ENCODE measurements around the gene IGSF3.
"Not testable (repeated sequence)": the region's sequence is repeated elsewhere in the genome, so short reads cannot be mapped to it uniquely, and the experiment has no call there.

The IGSF3 gene

DNA sequence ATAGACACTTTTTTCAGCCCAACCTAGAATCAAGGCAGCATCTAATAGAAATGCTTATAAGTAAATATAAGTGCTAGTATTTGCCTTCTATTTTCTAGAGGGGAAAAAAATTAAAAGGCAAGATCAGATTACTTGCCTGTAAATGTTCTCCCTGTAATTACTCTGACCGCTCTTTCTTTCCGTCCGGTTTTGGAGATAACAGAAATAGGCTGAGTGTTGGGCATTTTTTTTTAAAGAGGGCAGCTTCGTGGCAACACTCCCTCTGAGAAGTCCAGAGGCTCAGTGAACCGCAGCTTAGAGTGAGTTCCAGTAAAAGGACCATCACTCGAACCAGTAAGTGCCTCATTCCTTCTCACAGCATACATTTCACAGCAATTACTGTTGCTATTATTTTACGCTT lies 40.6 kb downstream of the IGSF3 start:
- DNase-seq = not testable (repeated sequence)

DNA sequence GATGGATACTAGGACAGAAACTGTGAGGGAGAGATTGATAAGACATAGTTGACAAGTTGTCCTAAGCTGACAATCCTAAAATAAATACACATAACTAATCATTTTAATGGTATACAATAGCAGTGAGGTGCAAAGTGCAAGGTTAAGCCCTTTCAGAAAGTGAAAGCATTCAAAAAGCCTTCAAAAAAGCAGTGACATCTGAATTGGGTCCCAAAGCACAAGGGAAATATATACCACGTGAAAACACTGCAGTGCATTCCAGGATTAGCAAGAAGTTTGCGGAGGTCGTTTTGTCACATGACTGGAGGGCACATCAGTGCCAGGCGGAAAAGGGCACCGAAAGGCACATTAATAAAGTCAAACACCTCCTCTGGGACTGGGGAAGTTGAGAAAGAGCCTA lies 42.4 kb downstream of the IGSF3 start:
- DNase-seq = not testable (repeated sequence)

DNA sequence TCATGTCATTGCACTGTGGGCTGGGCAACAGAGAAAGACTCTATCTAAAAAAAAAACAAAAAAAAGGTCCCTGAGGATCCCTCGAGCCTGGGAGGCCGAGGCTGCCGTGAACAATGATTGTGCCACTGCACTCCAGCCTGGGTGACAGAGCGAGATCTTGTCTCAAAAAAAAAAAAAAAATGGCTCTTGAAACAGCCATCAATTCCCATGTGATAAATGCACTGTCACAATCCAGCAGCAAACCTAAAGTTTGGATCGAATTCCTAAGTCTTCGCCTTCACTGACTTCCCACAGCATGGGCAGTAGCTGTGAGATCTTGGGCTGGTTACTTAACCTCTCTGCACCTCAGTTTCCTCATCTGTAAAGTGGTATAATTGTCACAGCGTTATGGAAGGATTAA lies 43.5 kb downstream of the IGSF3 start:
- DNase-seq = no peak

DNA sequence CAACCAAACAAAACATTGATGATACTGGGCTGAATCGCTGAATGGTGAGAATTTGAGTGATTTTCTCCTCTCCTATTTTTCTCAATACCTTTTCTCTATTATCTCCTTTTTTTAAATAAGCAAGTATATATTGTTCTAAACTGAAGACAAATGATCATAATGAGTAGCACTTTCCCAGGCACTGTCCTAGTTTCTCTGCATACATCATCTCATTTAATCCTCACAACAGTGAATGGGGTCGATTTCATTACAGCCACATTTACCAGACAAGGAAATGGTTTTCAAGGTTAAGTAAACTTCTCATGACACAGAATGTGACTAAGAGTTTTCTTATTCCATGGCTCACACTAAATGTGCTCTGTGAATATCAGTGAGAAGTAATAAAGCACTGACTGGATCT lies 45.0 kb downstream of the IGSF3 start:
- DNase-seq = not testable (repeated sequence)

DNA sequence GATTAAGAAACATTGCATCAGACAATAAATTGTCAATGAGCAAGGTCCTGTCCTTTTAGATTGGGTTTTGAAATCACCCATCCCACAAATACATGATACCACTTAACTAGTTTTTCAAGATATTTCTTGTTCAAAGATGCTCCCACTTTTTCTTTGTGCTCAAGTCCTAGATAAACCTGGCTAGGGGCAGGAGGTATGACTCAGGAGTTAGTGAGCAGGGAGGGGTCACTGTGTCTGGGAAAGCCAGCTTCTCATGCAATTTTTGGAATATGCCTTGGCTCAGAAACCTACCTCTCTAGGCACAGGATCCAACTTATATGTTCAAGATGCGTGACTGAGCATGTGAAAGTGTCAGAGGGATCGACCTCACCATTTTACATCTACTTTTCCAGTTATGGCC lies 45.8 kb downstream of the IGSF3 start:
- not testable (repeated sequence) for DNase-seq

DNA sequence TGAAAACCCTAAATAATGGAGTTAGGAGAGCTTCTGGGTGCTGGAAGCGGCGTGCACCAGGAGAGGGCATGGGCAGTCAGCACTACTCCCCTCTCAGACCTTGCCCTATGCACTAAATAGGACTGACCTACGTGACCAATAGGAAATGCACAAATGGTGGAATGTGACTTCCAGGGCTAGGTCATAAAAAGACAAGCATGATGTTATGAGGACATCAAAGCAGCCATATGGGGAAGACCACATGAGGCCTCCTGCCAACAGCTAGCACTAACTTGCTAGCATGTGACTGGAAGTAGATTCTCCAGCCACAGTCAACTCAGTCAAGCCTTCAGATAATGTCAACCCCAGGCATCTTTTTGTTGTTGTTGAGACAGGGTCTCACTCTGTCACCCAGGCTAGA lies 47.1 kb downstream of the IGSF3 start:
- DNase-seq = not testable (repeated sequence)

DNA sequence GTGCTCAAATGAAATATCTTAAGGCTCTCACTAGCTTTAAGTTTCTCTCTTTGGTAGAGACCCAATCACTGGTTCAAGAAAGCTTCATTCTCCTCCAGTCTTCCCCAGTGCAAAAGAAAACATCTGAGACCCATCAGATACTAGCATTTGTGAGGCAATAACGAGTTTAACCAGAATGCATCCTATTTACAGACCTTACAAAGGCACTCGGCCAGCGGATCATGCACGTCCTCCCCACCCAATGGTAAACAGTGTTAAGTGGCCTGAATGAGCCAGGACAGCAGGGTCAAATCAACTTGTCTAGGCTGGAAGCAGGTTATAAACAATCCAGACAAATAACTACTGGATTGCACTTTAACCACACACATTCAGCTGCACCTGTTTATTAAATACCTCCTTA lies 48.4 kb downstream of the IGSF3 start:
- not testable (repeated sequence) for DNase-seq

DNA sequence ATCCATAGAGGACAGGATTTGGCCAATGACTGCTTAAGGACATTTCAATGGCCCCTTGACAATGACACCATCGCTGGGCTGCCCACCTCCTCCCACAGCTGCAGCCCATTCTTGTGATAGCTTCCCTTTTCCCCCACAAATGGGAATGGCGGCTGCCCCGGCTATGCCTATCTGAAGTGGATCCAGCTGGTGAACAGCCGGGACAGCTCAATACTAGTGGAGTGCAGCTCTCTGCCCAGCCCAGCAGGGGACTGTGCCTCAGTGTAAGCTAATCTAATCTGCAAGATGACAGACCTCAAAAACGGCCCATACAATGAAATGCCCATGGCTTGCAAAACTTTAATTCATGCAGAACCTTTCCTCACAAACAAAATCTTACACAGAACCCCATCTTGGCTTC lies 49.7 kb downstream of the IGSF3 start:
- not testable (repeated sequence) for DNase-seq

DNA sequence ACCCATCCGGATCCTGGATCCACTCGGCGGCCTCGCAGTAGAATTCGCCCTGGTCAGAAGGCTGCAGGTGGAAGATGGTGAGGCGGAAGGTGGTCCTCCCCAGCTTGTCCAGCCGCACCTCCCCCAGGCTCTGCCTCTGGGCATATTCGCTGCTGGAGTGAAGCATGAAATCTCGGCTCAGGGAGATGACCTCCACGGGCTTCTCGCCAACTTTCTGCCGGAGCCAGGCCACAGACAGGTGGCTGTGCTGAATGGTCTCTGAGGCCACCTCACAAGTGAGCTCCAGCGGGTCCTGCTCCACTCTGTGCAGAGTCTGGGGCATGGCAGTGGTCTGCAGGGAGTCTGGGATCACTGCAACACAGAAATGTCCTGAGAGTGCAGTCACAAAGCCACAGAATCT lies 53.7 kb downstream of the IGSF3 start:
- DNase-seq = not testable (repeated sequence)

DNA sequence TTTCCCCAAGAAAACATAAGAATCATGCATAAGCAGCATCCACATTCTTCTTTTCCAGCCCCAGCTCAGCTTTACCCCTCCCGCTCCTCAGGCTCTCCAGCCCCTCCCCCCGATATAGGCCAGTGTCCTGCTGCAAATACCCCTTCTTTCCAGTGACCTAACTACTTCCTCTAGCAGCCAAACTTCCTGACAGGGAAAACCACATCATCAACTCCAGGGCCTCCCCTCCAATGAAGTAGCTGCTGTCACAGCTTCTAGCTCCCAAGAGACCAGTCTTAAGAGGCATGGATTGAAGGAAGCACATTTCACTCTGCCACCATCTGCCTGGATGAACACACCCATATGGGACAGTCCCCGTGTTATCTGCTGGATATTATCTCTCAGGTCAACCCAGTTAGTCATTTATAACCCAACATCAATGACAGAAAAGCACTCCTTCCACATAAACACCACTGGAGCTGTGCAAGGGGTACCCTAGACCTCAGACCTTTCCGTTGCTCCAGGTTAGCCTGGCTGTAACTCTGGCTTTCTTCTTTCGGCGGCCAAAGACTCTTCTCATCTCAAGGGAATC lies 57.6 kb downstream of the IGSF3 start:
- peak; percentile 69 for DNase-seq

DNA sequence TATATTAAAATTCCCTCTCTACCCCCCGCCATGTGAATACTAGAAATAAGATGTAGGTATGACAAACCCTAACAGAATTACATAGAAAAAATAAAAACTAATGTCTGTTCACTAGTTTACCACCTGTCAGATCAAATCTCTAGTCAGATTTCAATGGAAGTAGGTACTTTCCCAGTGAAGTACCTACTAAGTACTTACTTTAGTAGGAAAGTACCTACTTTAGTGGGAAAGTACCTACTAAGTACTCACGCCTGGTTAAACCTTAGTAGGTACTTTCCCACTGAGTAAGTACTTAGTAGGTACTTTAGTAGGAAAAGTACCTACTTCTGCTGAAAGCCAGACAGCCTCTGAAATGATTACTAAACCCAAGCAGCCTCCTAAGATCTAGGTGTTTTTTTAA lies 58.7 kb downstream of the IGSF3 start:
- DNase-seq = not testable (repeated sequence)

DNA sequence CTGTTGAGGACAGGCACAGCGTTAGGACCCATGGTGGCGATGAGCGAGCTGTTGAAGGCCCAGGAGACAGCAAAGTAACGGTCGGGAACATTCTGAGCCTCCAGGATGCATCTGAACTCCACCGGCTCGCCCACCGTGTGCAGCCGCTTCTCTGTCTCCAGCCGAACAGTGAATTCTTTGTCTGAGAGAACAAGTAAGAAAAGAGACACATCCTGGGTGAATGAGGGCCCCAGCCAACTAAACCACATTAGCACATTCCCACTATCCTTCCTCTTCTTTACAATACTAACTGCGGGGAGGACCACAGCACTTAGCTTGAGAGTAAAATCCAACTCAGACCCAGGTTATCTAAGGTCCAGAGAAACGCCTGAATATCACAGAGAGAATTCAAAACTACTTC lies 59.4 kb downstream of the IGSF3 start:
- DNase-seq = not testable (repeated sequence)

DNA sequence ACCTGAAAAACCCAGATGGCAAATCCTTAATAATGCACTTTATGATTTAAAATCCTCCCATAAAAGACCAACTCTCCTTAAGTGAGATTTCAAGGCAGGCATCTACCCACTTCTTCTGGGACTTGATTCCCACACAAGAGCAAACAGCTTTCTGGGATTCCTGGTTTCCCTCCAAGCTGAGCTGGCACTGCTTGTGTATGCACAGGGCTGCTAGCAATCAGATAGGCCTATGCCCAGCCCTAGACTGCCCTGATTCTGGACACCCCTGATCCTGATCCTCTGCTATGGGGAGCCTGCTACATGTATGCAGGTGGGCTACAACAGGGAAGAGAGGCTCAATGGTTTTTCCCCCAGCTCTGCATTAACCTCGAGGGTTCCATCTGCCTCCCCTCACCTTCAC lies 60.1 kb downstream of the IGSF3 start:
- DNase-seq = not testable (repeated sequence)

DNA sequence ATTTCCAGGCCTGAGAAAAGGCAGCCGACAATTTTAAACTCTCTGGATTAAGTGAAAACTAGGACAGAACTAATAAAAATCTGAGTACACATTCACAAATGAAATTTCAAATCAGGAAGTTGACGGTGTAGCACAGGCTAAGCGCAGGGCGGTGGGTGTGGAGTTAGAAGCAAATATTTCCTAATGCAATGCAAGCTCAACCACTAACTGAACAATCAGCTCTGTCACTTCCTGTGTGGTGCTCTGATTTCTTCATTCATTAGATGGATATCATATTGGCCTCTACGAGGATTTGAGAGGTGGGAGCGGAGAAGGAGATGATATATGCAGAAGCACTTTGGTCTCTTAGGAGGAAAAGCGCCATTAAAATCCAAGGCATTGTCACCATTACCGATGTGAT lies 61.5 kb downstream of the IGSF3 start:
- not testable (repeated sequence) for DNase-seq

DNA sequence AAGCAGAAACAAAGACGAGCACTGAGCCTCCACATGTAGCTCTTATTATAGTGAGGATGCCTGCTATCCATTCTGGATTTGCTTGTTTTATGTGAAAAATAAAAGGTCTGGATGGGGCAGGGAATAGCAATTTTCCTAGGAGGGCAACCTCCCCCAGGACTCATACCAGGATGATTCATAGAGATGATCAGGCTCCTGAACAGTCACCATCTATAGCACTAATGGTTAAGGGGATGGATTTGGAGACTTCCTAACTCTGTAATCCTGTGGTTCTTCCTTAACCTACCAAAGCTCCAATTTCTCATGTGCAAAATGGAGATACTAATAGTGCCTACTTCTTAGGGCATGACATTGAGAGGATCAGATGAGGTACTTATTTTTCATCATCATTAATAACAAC lies 62.2 kb downstream of the IGSF3 start:
- no peak for DNase-seq

DNA sequence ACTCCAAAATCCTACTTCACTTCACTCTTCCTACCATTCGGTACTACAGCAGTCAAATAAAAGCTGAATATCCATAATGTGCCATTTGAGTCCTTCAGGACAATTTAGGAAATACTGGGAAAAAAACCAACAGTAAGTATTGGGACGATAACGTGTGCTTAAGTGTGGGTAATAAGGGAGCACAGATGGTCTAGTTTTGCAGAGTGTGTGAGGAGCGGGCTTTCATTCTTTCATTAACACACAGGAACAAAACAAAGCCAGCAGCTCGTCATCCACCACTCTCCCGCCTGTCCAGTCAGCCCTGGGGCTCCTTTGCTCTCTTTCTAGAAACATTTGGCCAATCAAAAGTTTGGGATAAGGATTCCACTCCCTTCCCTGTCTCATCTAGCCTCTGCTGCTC lies 63.1 kb downstream of the IGSF3 start:
- not testable (repeated sequence) for DNase-seq

DNA sequence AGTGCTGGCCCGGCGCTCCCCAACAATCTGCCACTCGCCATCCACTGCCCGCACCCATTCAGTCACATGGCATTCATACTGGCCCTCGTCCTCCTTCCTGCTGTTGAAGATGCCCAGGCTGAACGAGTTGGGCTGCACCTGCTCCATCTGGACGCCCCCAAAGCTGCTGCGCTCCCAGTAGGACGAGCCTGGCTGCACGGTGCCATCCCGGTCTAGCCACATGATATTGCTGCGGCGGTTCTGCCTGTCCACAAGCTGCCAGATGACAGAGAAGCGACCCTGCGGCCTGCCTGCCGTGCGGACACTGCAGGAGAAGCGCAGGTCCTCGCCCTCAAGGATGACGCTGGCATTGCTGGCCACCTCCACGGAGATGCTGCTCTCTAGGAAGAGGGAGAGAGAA lies 63.9 kb downstream of the IGSF3 start:
- not testable (repeated sequence) for DNase-seq

DNA sequence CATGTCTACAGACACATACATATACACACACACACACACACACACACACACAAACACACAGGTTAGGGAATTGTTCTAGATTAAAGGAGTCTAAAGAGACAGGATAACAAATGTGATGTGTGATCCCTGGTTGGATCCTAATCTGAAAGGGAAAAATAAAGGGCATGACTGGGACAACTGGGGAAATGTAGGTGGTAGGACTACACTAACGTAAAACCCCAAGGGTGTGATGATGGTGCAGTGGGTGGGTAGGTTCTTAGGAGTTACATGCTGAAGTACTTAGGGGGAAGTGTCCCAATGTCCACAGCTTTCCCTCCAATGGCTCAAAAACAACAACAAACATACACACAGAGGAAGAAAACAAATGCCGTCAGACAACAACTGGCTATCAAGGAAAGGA lies 68.2 kb downstream of the IGSF3 start:
- not testable (repeated sequence) for DNase-seq

DNA sequence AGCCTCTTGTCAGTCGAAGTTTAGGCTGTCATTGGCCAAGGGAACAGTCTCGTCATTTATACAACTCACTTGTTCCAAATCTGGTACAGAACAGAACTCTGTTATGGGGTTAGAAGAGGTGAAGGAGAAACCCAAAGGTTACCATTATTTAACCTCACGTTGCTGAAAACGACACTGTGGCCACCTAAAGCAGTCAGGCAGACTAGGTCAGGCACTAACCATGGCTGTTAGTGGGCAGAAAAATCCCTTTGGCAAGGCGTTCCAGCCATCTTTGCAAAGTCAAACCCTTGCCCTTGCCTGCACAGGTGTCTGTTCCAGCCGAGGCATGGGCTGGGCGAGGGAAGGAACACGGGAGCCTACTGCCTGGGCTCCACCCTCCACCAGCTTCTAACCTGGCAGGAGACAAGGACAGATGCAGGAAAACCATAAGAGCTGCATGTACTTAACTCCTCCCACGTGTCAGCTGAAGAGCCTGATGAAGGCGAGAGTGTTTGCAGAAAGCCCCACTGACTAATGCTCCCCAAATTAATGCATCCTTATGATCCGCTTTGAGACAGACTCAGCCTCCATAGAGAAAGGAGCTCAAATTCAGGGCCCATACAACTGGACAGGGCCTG lies 69.0 kb downstream of the IGSF3 start:
- not testable (repeated sequence) for DNase-seq

DNA sequence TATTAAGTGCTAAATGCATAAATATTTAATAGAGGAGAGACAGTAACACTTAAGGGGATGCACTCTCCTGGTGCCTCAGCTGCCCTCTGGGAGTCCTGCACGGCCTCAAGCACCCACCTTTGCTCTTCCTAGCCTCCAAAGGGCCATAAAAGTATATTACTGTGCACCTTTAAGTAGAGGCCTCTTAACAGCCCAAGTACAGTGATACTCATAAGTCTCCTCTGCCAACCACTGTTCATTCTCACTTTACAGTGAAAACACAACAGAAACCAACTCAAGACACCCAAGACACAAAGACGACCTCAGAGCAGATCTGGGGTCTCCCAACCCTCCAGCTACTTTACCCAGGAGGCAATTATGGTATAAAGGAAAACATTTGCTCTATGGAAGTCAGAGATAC lies 70.1 kb downstream of the IGSF3 start:
- DNase-seq = not testable (repeated sequence)

DNA sequence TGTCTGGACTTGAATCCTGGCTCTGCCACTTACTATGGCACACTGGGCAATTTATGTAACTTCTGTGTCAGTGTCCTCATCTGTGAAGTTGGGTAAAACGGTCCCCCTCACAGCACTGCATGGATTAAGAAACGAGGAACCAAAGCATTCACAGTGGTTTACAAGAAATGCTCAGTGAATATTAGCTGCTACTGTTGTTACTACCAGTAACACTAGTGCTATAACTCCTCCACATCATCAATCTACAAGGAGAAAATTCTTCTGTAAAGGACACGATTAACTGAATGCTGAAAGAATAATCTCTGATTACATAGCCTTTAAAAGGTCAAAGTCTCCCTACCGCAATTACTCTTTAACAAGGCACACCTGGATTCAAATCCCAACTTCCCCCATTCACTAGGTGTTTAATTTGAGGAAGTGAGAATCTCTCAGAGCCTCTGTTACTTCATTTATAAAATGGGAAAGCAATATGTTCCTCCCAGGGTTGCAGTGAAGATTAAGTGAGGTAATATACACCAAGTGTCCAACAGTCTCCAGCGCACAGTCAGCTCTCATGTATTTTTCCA lies 70.7 kb downstream of the IGSF3 start:
- DNase-seq = not testable (repeated sequence)

DNA sequence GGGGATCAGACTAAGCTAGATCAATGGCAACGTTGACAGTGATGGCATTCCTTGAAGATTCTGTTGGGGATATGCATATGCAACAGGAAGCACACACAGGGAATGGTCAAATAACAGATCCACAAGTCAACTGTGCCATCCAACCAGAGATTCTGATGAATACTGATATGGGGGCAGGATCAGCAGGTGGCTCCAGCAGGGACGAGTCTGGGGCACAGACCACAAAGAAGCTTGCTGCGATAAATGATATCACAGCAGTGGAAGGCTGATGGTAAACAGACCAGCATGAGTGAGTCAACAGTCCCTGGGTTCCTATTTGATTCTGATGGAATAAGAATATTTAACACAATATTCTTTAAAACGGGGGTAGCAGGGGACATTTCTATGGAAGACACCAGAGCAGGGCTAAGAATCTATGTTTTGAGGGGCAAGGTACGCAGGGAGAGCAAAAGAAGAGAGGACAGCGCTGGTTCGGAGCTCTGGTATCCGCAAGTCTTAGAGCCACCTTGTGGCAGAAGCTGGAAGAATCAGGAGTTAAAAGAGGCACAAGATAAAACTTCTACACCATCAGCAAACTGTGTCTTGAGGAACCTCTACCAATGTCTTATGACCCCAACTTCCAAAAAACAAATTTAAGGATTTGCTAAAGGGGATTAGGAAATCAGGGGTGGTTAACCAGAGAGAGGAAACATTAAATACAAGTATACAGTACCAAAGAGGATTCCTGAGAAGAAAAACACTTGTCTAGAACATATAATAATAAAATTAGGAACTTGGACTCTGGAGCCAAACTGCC lies 71.4 kb downstream of the IGSF3 start:
- DNase-seq = not testable (repeated sequence)

DNA sequence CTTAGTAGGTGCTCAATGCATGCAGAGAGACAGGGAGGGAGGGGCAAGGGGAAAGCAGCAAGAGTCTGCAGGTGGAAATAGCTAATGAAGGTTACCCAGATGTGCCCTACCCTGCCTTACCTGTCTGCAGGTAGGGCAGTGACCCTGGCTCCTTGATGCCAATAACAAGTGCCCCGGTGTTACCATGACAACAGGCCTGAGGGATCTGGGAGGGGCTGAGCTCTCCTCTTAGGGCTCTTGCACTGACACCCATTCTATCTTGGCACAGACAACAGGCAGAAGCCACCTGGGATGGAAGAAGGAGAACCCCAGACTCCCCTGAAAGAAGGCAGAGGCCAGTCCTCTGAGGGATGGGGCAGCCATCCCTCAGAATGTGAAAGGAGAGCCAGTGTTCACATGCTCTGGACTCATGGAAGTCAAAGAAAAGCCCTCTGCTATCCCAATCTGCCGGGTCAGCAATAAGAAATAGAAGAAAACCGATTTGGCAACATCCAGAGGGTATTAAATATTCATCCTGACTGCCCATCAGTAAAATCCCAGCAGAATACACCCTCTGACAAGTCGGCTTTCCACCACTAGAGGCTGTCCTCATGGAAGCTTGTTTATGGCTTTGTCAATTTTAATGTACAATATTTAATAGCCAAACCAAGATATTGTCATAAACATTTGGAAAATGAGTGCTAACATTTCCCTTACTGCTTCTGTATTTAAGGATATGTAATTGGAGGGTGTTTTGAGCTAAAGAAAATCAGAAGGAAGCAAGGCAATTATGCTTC lies 72.3 kb downstream of the IGSF3 start:
- not testable (repeated sequence) for DNase-seq

All from NCI-H524 treated with DMSO at 0.1 percent for 48 hours (cell line).